HG03571 (cell line): ENCODE measurements around the gene FAM217B.
A peak's percentile ranks its signal among the peaks of the same experiment; 100 is the strongest.

ENCODE experiments used
- ATAC-seq: cut with Tn5 transposase; IDR thresholded peaks from one replicate; pipeline ENCODE4 v1.9.1; 2021; ENCODE audit not compliant: unreplicated experiment

FAM217B gene, protein sequence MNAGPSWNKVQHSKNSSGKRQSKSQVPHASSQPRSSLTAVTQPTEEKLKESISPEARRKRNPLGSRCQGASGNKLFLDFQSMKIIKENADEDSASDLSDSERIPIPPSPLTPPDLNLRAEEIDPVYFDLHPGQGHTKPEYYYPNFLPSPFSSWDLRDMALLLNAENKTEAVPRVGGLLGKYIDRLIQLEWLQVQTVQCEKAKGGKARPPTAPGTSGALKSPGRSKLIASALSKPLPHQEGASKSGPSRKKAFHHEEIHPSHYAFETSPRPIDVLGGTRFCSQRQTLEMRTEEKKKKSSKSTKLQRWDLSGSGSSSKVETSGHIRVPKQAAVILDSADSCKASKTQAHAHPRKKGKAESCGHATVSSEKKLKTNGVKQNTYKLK

DNA sequence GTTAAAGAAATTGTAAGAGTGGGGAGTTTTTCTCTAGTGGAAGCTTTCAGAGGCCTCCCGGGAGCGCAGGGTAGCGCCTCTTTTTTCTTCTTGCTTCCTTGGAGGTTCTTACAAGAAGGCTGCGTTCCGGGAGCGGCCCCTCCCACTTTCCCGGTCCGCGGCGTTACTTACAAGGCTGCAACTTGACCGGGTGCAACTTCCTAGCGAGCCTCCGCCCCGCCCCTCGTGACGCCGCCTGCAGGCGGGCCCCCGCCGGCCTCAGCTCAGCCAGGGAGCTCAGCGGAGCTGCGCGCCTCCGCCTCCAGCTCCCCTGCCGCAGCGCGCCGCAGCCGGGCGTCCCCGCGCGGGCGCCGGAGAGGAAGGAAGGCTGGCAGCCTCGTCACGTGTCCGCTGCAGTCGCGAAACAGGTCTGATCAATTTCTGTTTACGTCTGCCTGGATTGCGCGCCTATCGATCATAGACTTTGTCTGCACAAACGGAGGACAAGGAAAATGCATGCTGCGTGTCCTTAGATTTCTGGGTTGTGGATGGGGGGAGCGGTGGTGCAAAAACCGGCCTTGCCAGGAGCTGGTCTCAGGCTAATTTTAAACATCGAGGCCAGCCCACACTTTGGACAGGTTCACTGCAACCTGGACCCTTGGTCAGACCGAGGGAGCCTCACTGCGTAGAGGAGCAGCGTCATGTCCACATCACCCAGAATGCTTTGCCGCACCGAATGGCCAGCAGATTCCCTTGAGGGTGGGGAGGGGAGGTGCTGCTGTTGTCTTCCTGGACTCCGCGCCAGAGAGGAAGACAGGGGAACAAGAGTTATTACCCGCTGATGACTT, at the start of gene FAM217B, which contains the start of gene PPP1R3D:
Gene FAM217B (plus strand): TSS at position 261 of the 827 bp plus-strand sequence. CDS start 3,555 bp downstream, outside the sequence.
Gene PPP1R3D (minus strand): TSS at position 177 of the 827 bp plus-strand sequence. CDS start 374 bp downstream, outside the sequence.
- peak; percentile 91 for ATAC-seq

DNA sequence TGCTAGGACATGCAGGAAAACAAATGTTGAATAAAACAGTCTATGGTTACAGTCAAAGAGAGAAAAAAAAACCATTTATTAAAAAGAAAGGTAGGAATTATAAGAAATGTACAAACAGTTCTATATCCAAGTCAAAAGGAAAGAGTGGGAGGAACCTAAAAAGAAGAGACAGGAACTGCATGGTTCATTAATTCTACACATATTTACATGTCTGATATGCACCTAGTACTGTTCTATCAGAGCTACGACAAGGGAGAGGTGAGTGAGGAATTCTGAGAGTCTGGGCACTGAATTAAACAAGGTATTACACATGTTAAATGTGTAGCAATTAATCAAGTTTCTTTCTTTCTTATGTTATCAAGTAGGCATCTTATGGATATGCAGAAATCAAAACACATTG, 48.6 kb upstream of the FAM217B start:
- ATAC-seq: no peak

DNA sequence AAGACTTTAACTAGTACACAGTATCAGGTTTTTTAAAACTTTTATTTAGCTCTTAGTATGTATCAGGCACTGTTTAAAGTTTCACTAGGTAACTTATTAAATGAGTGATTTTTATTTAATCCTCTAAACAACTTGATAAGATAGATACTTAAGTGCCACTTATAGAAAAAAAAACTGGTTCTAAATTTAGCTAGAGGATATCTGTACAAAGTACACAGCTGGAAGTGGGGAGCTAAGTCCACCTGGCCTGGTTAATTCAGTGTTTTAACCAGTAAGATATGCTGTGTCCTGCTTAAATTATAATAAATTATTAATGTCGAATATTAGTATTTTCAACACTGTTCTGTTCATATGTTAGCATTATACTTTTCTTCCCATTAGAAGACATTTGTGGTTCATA, 44.3 kb upstream of the FAM217B start:
- ATAC-seq: no peak

DNA sequence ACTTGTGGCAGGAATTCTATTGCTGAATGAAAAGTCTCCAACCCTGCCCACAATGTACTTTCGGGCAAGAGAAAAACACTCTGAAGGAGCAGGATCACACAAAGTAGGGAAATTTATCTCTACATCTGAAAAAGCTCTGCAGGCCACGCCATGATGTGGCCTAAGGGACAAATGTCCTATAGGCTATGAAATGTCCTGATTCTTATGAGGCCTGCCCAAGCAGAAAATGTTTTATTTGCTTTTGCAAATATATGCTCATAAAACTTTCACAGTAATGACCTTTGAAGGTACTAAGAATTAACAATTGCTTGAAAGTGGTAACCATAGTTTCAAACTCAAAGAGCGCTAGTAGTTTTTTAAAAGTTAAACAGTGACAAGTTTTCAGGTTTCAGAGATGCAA, 37.7 kb upstream of the FAM217B start:
- ATAC-seq: no peak

DNA sequence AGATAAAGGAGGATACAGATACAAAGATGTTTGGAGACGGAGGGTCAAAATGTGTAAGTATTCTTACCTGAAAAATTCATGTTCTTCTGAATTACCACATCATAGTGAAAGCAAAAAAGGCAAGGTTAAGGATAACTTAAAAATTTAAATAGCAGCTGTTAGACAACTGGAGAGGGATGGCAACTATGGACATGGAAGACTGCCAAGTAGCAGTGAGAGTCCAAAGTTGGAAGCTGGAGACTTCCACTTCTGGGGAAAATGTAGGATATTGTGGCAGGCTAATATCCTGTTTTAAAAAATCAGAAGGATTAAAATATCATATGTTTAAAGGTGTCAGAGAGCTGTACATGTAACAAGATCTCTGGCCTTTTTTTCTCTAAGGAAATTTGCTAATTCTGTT, 36.6 kb upstream of the FAM217B start:
- no peak for ATAC-seq

DNA sequence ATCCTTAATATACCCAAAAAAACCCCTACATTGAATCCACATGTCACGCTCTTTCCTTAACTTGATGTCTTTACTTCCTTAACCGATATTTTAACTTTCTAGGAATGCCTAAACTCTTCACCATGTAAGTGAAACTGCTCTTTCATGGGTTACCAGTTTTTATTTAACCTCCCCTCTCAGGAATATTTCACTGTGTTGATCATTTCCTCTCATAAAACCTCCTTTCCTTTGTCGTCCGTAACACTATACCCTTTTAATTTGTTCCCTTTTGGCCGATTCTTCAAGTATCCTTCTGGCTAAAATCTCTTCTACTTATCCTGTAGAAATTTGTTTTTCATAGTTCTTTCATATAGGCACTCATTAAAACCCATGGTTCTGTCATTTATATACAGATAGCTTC, 31.3 kb upstream of the FAM217B start:
- ATAC-seq: no peak

DNA sequence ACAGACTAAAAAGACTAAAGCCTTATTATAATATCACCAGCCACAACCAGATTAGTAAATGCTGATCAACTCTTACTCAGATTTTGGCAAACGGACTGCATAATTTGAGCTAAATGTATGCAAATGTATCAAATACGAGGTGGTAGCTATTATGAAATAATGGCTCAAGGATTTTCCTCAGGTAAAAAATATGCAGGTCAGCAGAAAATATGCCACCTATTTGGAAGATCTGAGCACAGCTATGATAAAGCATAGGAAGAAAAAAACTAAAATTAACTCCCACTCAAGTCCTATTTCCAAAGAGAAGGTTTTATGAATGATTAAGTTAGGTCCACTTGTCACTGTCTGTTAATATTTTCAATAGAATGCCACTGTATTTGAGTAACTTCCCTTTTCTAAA, 29.1 kb upstream of the FAM217B start:
- no peak for ATAC-seq

DNA sequence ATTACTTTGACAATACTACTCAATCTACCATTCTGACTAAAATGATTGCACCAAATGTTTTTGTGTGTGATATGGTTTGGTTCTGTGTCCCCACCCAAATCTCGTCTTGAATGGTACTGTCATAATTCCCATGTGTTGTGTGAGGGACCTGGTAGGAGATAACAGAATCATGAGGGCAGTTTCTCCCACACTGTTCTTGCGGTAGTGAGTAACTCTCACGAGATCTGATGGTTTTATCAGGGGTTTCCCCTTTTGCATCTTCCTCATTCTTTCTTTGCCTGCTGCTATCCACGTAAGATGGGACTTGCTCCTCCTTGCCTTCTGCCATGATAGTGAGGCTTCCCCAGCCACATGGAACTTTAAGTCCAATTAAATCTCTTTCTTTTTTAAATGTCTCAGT, 27.6 kb upstream of the FAM217B start:
- no peak for ATAC-seq

DNA sequence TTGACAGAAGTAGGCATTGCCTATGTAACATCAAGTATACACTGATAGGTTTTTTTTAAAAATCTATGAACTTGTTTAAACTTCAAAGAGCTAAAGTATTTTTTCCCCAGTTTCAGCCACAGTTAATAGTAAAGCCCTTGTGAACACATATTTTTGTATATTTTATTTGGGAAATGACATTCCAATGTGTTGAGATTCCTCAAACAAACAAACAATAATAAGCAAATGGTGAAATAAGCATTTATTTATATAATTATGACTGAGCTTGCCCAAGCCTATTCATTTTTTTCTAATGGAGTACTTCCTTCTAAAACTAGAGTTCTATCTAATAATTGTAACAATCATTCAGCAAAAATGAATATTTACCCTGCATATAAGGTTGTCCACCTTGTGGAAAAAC, 19.2 kb upstream of the FAM217B start:
- no peak for ATAC-seq

DNA sequence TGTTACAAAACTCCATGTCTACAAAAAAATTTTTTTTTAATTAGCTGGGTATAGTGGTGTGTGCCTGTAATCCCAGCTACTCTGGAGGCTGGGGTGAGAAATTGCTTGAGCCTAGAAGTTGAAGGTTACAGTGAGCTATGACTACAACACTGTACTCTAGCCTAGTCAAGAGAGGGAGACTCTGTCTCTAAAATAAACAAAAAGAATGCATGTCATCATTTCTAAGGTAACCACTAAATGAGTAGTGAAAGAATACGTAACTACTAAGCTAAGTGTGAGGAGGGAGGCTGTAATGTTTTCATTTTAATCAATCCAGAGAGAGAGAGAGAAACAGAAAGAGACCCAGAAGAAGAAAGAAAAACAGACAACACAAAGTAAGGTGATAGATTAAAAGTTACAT, 16.7 kb upstream of the FAM217B start:
- no peak for ATAC-seq

DNA sequence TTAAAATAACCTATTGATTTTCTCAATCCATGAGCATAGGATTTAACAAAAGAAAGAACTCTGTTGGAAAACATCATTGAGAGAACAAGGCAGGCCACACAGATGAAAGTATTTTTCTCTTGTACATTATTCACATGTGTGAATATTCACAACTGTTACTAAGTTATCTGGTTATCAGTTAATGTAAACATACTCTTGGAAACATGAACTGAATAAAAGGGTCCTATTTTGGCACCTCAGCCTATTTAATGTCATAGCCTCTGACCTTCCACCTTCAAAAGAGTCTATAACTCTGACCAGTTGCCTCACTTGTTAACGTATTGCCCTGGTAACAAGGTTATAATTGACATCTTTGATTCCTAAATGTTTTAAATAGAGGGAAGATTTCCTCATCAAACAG, 14.8 kb upstream of the FAM217B start:
- ATAC-seq: no peak

DNA sequence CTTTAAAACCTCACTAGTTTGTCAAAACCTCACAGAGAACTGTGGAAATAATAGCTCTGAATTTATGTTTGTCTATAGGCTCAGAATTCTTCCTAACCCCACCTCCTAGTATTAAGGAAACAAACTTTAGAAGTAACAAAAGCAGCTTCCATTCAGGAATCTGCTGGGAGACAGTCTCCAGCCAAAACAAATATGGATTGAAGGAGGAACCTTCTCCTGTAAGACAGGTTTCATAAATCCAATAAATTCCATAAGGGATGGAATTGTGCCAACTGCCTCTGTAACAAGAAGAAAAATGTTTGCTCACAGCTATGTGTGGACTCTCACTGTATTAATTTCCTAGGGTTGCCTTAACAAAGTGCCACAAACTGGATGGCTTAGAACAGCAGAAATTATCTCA, 14.3 kb upstream of the FAM217B start:
- no peak for ATAC-seq

DNA sequence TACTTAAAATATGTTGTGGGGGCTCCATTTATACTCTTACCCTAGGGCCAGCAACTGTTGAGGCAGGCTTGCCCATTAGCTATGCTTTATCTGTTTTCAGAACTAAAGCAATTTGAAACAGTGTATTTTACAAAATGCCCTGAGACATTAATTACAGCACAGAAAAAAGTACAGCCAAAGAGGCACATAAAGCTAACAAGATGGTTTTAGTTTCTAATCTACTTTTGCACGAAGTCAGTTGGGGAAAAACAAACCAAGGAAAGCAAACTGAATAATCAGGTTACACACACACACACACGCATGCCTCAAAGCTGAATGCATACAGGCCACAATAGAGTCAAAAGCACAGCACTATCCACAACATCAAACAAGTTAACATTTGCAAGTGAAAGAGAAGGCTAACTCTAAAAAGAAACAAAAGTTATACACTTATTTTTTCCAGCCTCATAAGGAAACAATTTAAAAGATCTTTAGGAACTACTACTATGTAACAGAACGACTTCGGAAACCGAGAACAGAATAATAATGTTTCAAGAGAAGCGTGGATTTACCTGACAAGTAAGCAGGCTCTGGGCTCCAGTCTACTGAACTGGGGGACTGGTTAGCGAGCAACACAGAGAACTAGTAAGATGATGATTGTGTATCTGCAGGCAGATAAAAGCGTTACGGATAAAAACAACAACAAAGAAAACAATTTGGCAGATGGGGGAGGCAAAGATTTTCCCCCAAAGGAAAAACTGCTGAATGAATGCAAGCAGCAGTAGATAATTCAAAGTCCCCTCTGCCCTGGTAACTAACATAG, 8.5 kb upstream of the FAM217B start:
- ATAC-seq: no peak

DNA sequence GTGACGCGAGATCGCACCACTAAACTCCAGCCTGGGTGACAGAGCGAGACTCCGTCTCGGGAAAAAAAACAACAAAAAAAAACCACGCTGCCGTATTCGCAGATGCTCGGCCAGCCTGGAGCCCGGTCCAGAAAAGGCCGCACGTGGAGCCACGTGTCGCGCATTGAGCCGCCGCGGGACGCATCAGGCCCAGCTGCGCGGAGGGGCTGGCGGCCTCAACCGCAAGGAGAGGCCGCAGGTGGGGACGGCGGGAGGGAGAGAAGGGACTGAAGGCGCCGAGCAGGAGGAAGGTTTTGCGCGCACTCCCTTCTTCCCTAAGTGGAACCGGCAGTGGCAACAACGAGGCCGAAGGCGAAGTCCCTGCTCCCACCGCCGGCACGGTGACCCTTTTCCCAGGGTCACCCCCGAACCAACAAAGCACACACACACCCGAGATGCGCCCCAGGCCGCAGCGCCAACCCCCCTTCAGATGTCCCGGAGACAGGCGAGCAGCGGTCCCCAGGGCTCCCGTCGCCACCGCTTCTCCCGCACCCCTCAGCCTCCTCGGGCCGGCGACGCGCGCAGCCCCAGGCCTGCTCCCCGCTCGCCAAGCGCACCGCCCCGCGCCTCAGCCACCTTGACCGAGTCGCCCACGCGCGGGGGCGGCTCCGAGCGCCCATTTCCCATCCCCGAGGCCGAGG, 7.4 kb upstream of the FAM217B start:
- ATAC-seq: no peak

DNA sequence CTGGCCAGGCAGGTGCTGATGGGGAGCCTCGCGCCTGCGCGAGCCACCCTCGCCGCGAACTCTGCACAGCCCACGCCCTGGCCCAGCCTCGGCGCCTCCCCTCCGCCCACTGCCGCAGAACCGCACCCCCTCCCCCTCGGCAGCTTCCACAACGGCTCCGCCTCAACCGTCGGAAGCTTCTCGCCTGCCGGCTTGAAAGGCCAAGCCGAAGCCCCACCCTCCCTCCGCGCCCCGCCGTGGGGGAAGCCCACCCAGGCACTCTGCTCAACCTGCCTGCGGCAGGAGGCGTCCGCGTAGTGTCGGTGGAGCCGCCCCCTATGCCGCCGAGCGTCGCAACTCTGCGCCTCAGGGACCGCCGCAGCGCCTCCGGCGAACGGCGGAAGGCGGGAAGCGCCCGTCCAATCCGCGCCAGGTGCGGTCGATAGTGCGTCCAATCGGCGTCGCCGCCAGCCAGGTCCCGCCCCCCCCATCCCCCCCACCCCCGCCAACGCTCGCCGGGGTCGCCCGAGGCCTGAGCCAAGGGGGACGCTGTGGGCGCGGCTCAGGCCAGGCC, 6.8 kb upstream of the FAM217B start, which contains the start of gene SYCP2:
Gene SYCP2 (minus strand): TSS at position 342 of the 553 bp plus-strand sequence. CDS start 11,224 bp downstream, outside the sequence.
- ATAC-seq: peak; percentile 28

DNA sequence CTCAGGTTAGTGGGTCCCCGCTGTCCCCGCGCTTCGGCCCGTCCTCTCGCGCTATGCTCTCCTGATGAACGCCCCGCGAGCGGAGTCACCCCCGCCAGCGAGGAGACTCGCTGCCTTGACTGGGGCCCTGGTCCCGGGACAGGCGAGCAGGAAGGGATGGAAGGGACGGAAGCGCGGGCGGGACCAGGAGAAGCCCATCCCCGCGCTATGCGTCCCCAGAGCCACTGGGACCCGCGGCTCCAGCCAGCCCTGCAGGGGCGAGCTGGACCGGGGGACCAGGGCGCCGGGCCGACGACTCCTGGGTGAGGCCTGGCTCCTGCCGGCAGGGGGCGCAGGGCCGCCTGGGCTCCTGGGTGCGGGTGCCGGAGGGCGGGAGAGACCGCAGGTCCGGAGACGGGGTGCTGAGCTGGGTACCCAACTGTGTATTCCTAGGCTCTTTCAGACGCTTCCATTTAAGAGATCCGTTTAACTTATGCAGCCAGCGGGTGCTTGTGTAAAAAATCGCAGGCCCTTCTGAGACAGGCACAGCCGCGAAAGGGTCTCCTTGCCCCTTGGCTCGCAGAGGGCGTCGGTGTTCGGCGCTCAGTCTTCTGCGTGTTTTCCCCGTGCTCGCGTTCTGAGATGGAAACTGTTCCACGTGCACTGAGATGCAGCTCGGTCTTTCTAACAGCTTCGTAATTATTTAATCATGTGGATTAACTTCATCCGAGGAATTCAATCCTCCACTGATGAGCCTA, 6.2 kb upstream of the FAM217B start:
- peak; percentile 80 for ATAC-seq

DNA sequence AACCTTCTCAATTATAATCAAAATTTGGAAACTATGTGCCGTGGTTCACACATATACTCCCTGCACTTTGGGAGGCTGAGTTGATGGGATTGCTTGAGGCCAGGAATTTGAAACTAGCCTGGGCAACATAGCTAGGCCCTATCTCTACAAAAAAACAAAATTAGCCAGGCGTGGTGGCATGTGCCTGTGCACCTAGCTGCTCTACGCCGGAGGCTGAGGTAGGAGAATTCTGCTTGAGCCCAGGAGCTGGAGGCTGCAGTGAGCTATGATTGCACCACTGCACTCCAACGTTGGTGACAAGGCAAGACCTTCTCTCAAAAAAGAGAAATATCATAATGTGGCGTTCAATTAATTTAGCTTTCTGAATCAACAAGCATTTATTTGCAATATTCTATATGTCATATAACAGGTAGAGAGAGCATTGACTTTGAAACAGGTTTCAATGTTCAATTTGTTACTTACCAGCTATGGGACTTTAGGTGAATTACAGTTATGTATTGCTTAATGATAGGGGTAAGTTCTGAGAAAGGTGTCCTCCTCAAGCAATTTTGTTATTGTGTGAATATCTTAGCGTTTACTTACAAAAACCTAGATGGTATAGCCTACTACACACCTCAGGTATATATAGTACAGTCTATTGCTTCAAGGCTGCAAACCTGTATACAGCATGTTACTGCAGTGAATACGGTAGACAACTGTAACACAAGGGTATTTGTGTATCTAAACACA, 4.6 kb upstream of the FAM217B start:
- ATAC-seq: no peak

DNA sequence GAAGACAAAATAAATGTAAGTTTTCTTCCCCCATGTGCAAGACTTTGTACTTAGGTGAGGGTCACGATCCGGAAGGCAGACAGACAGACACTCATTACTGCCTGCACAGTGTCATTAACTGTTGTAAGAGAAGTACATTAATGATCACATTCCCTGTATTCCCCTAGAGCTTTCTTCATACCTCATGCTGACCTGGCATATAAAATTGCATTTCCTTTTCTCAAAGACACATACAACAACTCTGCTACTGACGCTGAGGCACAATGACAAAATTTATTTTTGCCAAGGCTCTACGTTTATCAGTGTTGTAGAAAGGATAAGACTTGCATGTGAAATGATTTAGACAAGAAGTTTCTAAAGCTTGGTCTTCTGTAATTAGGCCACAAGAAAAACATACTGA, 3.8 kb upstream of the FAM217B start:
- ATAC-seq: no peak

DNA sequence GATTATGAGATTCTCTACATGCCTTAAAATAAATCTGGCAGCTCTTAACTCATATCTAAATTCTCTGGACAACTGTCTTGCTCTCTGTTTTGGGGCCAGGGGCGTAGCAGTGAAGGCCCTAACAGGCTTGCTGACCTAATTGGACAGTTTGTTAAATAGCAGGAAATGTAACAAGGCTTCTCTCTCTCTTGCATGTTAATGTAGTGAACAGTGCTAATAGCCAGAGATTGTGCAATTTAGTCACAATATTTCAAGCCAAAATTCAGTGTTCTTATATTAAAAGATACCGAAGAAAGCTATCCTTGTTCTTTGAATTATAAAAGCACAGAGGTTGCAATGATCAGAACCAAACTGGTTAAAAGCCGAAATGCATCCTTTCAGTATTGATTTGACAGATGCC, 3.0 kb upstream of the FAM217B start:
- no peak for ATAC-seq
